GM21723 (cell line): Measurements from ENCODE around the gene RHEB.
A peak's percentile ranks its signal among the peaks of the same experiment; 100 is the strongest.

Experiments used
- ATAC-seq: cut with Tn5 transposase; IDR thresholded peaks from one replicate; pipeline ENCODE4 v1.9.1; 2021; ENCODE audit warnings: mild to moderate bottlenecking, moderate library complexity; ENCODE audit not compliant: unreplicated experiment

RHEB gene

GRCh38 chr7:151452680-151453325 is 66.9 kb downstream of the RHEB start:
- ATAC-seq, result no peak

- ATAC-seq, result no peak
Observed at GRCh38 chr7:151451626-151452571, 67.8 kb downstream of the RHEB start.

GRCh38 chr7:151451156-151451555 is 68.5 kb downstream of the RHEB start:
- ATAC-seq, result no peak

GRCh38 chr7:151449990-151450389 is 69.7 kb downstream of the RHEB start:
- ATAC-seq, result no peak

- ATAC-seq, result peak; percentile 76
Observed at GRCh38 chr7:151448261-151449252, 71.1 kb downstream of the RHEB start.

GRCh38 chr7:151447901-151448260 is 71.8 kb downstream of the RHEB start:
- no peak for ATAC-seq

GRCh38 chr7:151447312-151447711 is 72.4 kb downstream of the RHEB start:
- no peak for ATAC-seq

GRCh38 chr7:151446412-151446811 is 73.3 kb downstream of the RHEB start:
- no peak for ATAC-seq

GRCh38 chr7:151444632-151445031 is 75.1 kb downstream of the RHEB start:
- no peak for ATAC-seq

- no peak for ATAC-seq
Observed at GRCh38 chr7:151442776-151443496, 76.8 kb downstream of the RHEB start.

- no peak for ATAC-seq
Observed at GRCh38 chr7:151440799-151441445, 78.8 kb downstream of the RHEB start.

GRCh38 chr7:151439855-151440798 is 79.6 kb downstream of the RHEB start, which contains the start of gene CRYGN:
CRYGN (minus strand) TSS chr7:151440141; CDS start chr7:151439917, 224 bp downstream.
- no peak for ATAC-seq

GRCh38 chr7:151438864-151439601 is 80.7 kb downstream of the RHEB start:
- ATAC-seq, result no peak

GRCh38 chr7:151437866-151438516 is 81.7 kb downstream of the RHEB start:
- no peak for ATAC-seq

GRCh38 chr7:151437159-151437553 is 82.5 kb downstream of the RHEB start:
- ATAC-seq, result no peak

GRCh38 chr7:151436446-151437158 is 83.1 kb downstream of the RHEB start:
- no peak for ATAC-seq

- no peak for ATAC-seq
Observed at GRCh38 chr7:151435971-151436370, 83.7 kb downstream of the RHEB start.
